Activated CD8-positive, alpha-beta memory T cell treated with anti-CD3 and anti-CD28 coated beads for 36 hours (primary cell): ENCODE data around the gene ZC3H14. TPM values are rescaled to one million over a fixed set of nuclear protein-coding genes. Genes with fewer than 3 reads are reported as not detected.

ENCODE experiments used
- CTCF ChIA-PET: fragments of 350-600 bp; sonication (Branson Sonifier 250); formaldehyde crosslinking; loops from one replicate; lab custom pipeline; 2021; ENCODE audit warnings: antibody characterized with exemption; lab: Charles Lee
- POLR2A ChIA-PET: fragments of 350-600 bp; sonication (Branson Sonifier 250); formaldehyde crosslinking; loops from one replicate; lab custom pipeline; 2021; ENCODE audit warnings: antibody characterized with exemption; lab: Charles Lee
- total RNA-seq, 2 experiments: library from RNA; stranded (reverse); gene quantifications; one replicate each; pipeline ENCODE4 v1.2.3, GENCODE V29; 2021

The ZC3H14 gene
- total RNA-seq, 2 experiments from 2014 or later = 51.8 to 52.5 TPM

- CTCF ChIA-PET = no interaction called here
These were observed 35.3 kb downstream of the ZC3H14 start for GRCh38 chr14:88598097-88598675.

GRCh38 chr14:88599326-88599725 lies 36.5 kb downstream of the ZC3H14 start:
- POLR2A ChIA-PET = no interaction called here
- CTCF ChIA-PET = no interaction called here

More at GRCh38 chr14:88598097-88598675, 35.3 kb downstream of the ZC3H14 start:
- POLR2A ChIA-PET = no interaction called here

- ChIA-PET CTCF (no interaction called here), POLR2A (no interaction called here)
These were observed 37.1 kb downstream of the ZC3H14 start for GRCh38 chr14:88599761-88600439.

GRCh38 chr14:88604212-88604611 lies 41.4 kb downstream of the ZC3H14 start:
- CTCF ChIA-PET = no interaction called here
- POLR2A ChIA-PET = no interaction called here

- POLR2A ChIA-PET = no interaction called here
- CTCF ChIA-PET = no interaction called here
These were observed 42.8 kb downstream of the ZC3H14 start for GRCh38 chr14:88605594-88605993.

GRCh38 chr14:88607829-88608228 lies 45.0 kb downstream of the ZC3H14 start:
- CTCF ChIA-PET = no interaction called here
- POLR2A ChIA-PET = no interaction called here

- ChIA-PET POLR2A (no interaction called here), CTCF (no interaction called here)
These were observed 49.0 kb downstream of the ZC3H14 start for GRCh38 chr14:88611878-88612277.

- ChIA-PET CTCF (no interaction called here), POLR2A (no interaction called here)
These were observed 50.1 kb downstream of the ZC3H14 start for GRCh38 chr14:88612981-88613380.

GRCh38 chr14:88613552-88614010 lies 50.7 kb downstream of the ZC3H14 start:
- ChIA-PET CTCF (no interaction called here), POLR2A (no interaction called here)

- CTCF ChIA-PET = no interaction called here
- POLR2A ChIA-PET = no interaction called here
These were observed 51.5 kb downstream of the ZC3H14 start for GRCh38 chr14:88614218-88614907.

- CTCF ChIA-PET = no interaction called here
- POLR2A ChIA-PET = no interaction called here
These were observed 53.9 kb downstream of the ZC3H14 start for GRCh38 chr14:88616697-88617096.

- CTCF ChIA-PET = no interaction called here
These were observed 54.6 kb downstream of the ZC3H14 start for GRCh38 chr14:88617479-88617878.

GRCh38 chr14:88618476-88618875 lies 55.6 kb downstream of the ZC3H14 start:
- ChIA-PET POLR2A (no interaction called here), CTCF (no interaction called here)

More at GRCh38 chr14:88617479-88617878, 54.6 kb downstream of the ZC3H14 start:
- POLR2A ChIA-PET = no interaction called here

GRCh38 chr14:88621100-88621499 lies 58.3 kb downstream of the ZC3H14 start:
- CTCF ChIA-PET = no interaction called here
- POLR2A ChIA-PET = no interaction called here

- ChIA-PET POLR2A (no interaction called here), CTCF (no interaction called here)
These were observed 62.8 kb downstream of the ZC3H14 start for GRCh38 chr14:88625671-88626070.

- CTCF ChIA-PET = no interaction called here
- POLR2A ChIA-PET = no interaction called here
These were observed 65.2 kb downstream of the ZC3H14 start for GRCh38 chr14:88628033-88628432.

GRCh38 chr14:88628462-88628861 lies 65.6 kb downstream of the ZC3H14 start:
- ChIA-PET POLR2A (no interaction called here), CTCF (no interaction called here)

- ChIA-PET POLR2A (no interaction called here), CTCF (no interaction called here)
These were observed 67.7 kb downstream of the ZC3H14 start for GRCh38 chr14:88630565-88630964.

- CTCF ChIA-PET = no interaction called here
- POLR2A ChIA-PET = no interaction called here
These were observed 68.3 kb downstream of the ZC3H14 start for GRCh38 chr14:88631091-88631490.

- CTCF ChIA-PET = interaction anchor here (1.1 kb wide), 1 partner anchor 48 kb away, joined by 3 read pairs; no protein-coding TSS in a partner anchor
These were observed 69.7 kb downstream of the ZC3H14 start for GRCh38 chr14:88632512-88632911.

GRCh38 chr14:88639221-88639620 lies 76.4 kb downstream of the ZC3H14 start:
- ChIA-PET POLR2A (no interaction called here), CTCF (no interaction called here)

More at GRCh38 chr14:88632512-88632911, 69.7 kb downstream of the ZC3H14 start:
- POLR2A ChIA-PET = no interaction called here
